GM12801 (cell line): ENCODE measurements around the gene SMARCC1.

Source experiments
- TF ChIP-seq, protein P1 (sequence below): IDR thresholded peaks from one replicate; pipeline ENCODE4 v1.5.1; 2011; ENCODE audit warnings: control low read depth; ENCODE audit not compliant: insufficient read length; ENCODE audit errors: extremely low read depth

The SMARCC1 gene

DNA sequence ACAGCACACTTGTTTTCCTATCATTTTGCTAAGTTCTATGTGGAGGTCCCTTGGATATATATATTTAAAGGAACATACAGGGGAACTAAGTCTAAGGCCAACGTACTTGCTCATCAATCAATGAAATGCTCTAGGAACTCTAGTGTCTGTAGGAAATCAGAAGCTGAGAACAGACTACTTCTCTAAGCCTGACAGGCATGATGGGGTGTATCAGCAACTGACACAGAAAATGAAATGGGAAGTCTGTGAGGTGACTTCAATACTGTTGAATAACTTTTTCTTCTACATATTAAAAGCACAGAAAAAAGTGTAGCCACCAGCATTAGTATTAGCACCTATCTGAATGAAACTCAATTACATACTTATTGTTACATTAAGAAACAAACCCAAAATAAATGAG is 146.2 kb downstream of the SMARCC1 start:
- TF ChIP-seq, protein P1, sequence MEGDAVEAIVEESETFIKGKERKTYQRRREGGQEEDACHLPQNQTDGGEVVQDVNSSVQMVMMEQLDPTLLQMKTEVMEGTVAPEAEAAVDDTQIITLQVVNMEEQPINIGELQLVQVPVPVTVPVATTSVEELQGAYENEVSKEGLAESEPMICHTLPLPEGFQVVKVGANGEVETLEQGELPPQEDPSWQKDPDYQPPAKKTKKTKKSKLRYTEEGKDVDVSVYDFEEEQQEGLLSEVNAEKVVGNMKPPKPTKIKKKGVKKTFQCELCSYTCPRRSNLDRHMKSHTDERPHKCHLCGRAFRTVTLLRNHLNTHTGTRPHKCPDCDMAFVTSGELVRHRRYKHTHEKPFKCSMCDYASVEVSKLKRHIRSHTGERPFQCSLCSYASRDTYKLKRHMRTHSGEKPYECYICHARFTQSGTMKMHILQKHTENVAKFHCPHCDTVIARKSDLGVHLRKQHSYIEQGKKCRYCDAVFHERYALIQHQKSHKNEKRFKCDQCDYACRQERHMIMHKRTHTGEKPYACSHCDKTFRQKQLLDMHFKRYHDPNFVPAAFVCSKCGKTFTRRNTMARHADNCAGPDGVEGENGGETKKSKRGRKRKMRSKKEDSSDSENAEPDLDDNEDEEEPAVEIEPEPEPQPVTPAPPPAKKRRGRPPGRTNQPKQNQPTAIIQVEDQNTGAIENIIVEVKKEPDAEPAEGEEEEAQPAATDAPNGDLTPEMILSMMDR = no peak

DNA sequence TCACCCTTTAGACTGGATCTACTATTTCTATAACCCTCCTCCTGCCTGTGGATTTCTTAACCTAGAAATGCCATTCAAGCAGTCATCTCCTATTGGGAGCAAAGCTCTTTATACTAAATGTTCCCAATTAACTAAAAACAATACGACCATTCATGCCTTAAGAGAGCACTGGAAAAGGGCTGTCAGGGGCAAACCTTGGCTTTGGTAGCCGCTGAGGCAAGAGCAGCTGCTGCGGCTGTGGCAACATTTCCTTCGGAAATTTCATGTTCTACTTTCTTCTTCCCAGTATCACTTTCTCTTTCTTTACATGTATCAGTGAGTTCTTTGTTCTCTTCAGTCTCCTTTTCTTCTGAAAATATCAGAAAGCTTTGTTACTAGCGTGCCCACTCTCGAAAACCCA is 146.7 kb downstream of the SMARCC1 start:
- TF ChIP-seq, protein P1 = no peak

DNA sequence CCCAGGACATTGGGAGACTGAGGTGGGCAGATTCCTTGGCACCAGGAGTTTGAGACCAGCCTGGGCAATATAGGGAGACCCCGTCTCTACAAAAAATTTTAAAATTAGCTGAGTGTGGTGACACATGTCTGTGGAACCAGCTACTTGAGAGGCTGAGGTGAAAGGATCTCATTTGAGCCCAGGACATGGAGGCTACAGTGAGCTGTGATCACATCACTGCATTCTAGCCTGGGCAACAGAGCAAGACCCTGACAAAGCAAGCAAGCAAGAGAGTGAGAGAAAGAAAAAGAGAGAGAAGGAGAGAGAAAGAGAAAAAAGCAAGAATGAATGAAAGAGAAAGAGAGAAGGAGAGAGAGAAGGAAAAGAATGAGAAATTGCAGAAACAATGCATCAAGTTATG is 150.9 kb downstream of the SMARCC1 start:
- TF ChIP-seq, protein P1 = no peak

DNA sequence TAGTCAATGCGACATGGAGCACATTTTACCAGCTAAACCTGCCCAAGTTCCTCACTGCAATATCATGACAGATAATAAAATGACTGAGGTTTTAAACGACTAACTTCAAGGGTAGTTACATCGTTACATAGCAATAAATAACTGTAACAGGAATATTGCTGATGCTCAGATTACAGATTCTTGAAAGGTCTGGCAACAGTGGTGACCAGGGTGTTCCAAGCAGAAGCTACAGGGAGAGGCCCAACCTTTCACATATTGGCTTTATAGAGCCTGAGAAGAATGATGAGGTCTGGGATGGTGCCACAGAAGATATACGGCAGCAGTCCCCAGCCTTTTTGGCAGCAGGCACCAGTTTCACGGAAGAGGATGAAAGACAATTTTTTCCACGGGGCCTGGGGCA is 151.9 kb downstream of the SMARCC1 start:
- TF ChIP-seq, protein P1 = no peak

DNA sequence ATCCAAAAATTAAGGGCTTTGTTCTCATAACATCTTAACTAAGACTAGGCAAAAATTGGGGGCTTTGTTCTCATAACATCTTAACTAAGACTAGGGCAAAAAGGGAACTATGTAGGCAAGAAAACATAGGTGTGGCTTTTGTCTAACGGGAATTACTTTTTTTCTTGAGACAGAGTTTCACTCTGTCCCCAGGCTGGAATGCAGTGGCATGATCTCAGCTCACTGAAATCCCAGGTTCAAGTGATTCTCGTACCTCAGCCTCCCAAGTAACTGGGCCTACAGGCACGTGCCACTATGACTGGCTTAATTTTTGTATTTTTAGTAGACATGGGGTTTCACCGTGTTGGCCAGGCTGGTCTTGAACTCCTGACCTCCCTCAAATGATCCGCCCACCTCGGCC is 153.3 kb downstream of the SMARCC1 start:
- TF ChIP-seq, protein P1 = no peak

DNA sequence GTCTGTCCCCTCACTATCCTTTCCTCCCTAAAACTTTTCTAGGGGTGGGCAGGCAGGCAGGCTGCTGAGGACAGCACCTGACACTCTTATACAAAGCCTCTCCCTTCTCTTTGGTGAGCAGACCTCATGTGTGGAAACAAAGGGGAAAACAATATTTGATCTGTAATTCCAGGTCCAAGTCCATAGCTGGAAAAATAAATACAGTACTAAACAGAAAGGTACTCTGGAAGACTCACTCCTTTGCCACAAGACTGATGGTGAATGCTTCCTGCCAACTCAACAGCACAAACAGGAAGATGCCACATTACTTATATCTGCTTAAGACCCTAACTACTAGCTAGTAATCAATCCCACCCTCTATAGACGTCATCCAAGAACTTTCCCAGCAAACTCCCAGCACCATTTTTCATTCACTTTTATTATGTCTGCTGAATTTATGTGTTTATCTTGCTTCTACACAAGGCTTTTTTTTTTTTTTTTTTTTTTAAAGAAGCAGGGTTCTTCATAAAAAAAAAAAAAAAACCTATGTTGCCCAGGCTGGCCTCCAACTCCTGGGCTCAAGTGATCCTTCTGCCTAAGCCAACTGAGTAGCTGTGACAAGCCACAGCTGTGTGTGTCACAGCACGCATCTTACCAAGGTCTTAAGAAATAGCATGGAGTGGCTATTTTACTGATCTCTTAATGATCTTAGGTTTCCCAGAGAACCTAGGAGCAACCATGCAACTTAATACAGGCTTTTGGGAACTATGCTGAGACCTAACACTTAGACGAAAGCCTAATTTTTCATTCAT is 158.8 kb downstream of the SMARCC1 start:
- TF ChIP-seq, protein P1 = no peak

DNA sequence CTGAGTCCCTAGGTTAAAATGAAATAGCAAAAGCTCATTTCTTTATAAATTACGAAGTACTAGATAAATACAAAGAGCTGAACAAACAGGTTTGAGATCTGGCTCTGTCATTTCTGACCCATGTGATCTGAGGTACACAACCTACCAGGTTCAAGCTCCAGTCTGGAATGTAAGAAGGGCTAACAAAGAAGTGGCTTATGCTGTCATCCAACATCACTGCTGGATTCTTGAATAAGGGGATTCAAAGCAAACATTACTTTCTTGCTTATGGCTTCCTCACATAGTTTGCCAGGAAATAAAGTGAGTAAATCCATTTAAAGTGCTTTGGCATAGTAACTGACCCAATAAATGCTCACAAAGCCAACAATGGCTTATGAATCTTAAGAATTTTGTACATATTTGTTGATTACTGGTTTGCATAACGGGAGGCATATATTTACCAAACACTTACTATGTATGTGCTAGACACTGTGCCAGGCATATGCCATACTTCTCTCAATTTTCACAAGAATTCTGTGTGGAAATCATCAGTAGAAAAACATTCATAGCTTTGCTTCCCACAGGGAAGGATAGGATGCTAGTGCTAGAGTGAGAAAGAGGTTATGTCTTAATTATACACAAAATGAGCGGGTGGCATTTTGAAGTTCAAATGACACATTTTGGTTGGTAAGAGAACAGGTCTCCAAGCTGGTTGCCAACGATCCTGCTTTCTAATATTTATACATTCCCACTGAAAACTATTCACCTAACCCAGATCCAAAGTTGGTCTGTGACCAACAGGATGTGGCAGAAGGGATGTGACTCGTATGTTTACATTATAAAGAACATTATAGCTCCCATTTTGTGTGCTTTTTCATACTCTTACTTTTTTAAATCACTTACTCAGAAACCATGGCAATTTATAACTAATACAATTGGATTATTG is 164.3 kb downstream of the SMARCC1 start:
- TF ChIP-seq, protein P1 = no peak
